IgD-negative memory B cell (primary cell): ENCODE measurements around the gene GAS2L1. TPM values are rescaled to one million over a fixed set of nuclear protein-coding genes. Genes with fewer than 3 reads are reported as not detected.

Experiments
- H3K27ac Mint-ChIP-seq, 3 donors: one replicate each; pipeline ENCODE4 v1.8.0; 2020 to 2022; ENCODE audit warnings: mild to moderate bottlenecking in 3 of 3, mixed read lengths in 3 of 3, moderate library complexity in 1 of 3
- H3K27me3 Mint-ChIP-seq: one replicate; pipeline ENCODE4 v1.8.0; 2021; ENCODE audit warnings: mixed read lengths
- H3K36me3 Mint-ChIP-seq: one replicate; pipeline ENCODE4 v1.8.0; 2020; ENCODE audit warnings: mild to moderate bottlenecking, mixed read lengths
- H3K4me1 Mint-ChIP-seq, 3 donors: one replicate each; pipeline ENCODE4 v1.8.0; 2020 to 2022; ENCODE audit warnings: mixed read lengths in 3 of 3, mild to moderate bottlenecking in 1 of 3
- H3K4me3 Mint-ChIP-seq, 4 donors: one replicate each; pipeline ENCODE4 v1.8.0; 2020 to 2022; ENCODE audit warnings: mild to moderate bottlenecking in 4 of 4, mixed read lengths in 4 of 4, moderate library complexity in 3 of 4
- H3K9me3 Mint-ChIP-seq, 3 donors: one replicate each; pipeline ENCODE4 v1.8.0; 2020 to 2021; ENCODE audit warnings: mixed read lengths in 3 of 3, mild to moderate bottlenecking in 1 of 3
- polyA plus RNA-seq: library from polyadenylated mRNA; unstranded; fragments of 300-500 nt; fragmentation: Illumina TruSeq; gene quantifications from one replicate; pipeline ENCODE4 v1.2.3, GENCODE V29; 2021

Gene GAS2L1
- polyA plus RNA-seq, 1 donor from 2014 or later, result 0.46 TPM

- peaks cover 0 to 5% (median 2%) of the 10 kb centered on the region in 3 donors for H3K4me1 Mint-ChIP-seq
- no peak overlapping the region for H3K4me3 Mint-ChIP-seq
- no peak overlapping the region for H3K27ac Mint-ChIP-seq
- H3K9me3 Mint-ChIP-seq, result no peaks in the 10 kb centered on the region
- peaks cover 7% of the 10 kb centered on the region for H3K27me3 Mint-ChIP-seq
- peaks cover 5% of the 10 kb centered on the region for H3K36me3 Mint-ChIP-seq
Measured at GRCh38 chr22:29320546-29320945, 14.1 kb downstream of the GAS2L1 start.

- Mint-ChIP-seq H3K27me3 (no peaks in the 10 kb centered on the region), H3K9me3 (no peaks in the 10 kb centered on the region), H3K36me3 (peaks cover 2% of the 10 kb centered on the region), H3K4me3 (no peak overlapping the region), H3K27ac (no peak overlapping the region), H3K4me1 (peaks cover 0 to 2% (median 0%) of the 10 kb centered on the region in 3 donors)
Measured at GRCh38 chr22:29323641-29324040, 17.2 kb downstream of the GAS2L1 start.

GRCh38 chr22:29325356-29325755, 18.9 kb downstream of the GAS2L1 start:
- peaks cover 2% of the 10 kb centered on the region for H3K36me3 Mint-ChIP-seq
- H3K27ac Mint-ChIP-seq, result peak overlapping the region in 2 of 3 donors; percentile 7 to 53
- H3K27me3 Mint-ChIP-seq, result no peaks in the 10 kb centered on the region
- no peaks in the 10 kb centered on the region for H3K9me3 Mint-ChIP-seq
- H3K4me3 Mint-ChIP-seq, result no peak overlapping the region
- peaks cover 0 to 2% (median 0%) of the 10 kb centered on the region in 3 donors for H3K4me1 Mint-ChIP-seq

- Mint-ChIP-seq H3K4me3 (no peak overlapping the region), H3K27ac (peak overlapping the region in 1 of 3 donors; percentile 7), H3K27me3 (no peaks in the 10 kb centered on the region), H3K9me3 (no peaks in the 10 kb centered on the region), H3K36me3 (peaks cover 2% of the 10 kb centered on the region), H3K4me1 (peaks cover 0 to 2% (median 0%) of the 10 kb centered on the region in 3 donors)
Measured at GRCh38 chr22:29325785-29326315, 19.4 kb downstream of the GAS2L1 start.

- H3K27me3 Mint-ChIP-seq, result no peaks in the 10 kb centered on the region
- peaks cover 2% of the 10 kb centered on the region for H3K36me3 Mint-ChIP-seq
- no peaks in the 10 kb centered on the region for H3K9me3 Mint-ChIP-seq
Measured at GRCh38 chr22:29326481-29326880, 20.0 kb downstream of the GAS2L1 start.

GRCh38 chr22:29327089-29327764, 20.8 kb downstream of the GAS2L1 start:
- no peaks in the 10 kb centered on the region for H3K9me3 Mint-ChIP-seq
- no peak overlapping the region for H3K4me3 Mint-ChIP-seq
- H3K27me3 Mint-ChIP-seq, result no peaks in the 10 kb centered on the region
- H3K4me1 Mint-ChIP-seq, result peaks cover 0 to 2% (median 0%) of the 10 kb centered on the region in 3 donors
- no peak overlapping the region for H3K27ac Mint-ChIP-seq
- peaks cover 2% of the 10 kb centered on the region for H3K36me3 Mint-ChIP-seq

More at GRCh38 chr22:29326481-29326880, 20.0 kb downstream of the GAS2L1 start:
- H3K4me1 Mint-ChIP-seq, result peaks cover 0 to 2% (median 0%) of the 10 kb centered on the region in 3 donors
- no peak overlapping the region for H3K4me3 Mint-ChIP-seq
- peak overlapping the region in 1 of 3 donors; percentile 11 for H3K27ac Mint-ChIP-seq

- H3K9me3 Mint-ChIP-seq, result no peaks in the 10 kb centered on the region
- H3K36me3 Mint-ChIP-seq, result peaks cover 2% of the 10 kb centered on the region
- no peak overlapping the region for H3K4me3 Mint-ChIP-seq
- H3K4me1 Mint-ChIP-seq, result peaks cover 0 to 2% (median 0%) of the 10 kb centered on the region in 3 donors
- H3K27me3 Mint-ChIP-seq, result no peaks in the 10 kb centered on the region
- H3K27ac Mint-ChIP-seq, result no peak overlapping the region
Measured at GRCh38 chr22:29328055-29328454, 21.6 kb downstream of the GAS2L1 start.

- peak overlapping the region in 1 of 3 donors; percentile 67 for H3K27ac Mint-ChIP-seq
- H3K36me3 Mint-ChIP-seq, result peaks cover 2% of the 10 kb centered on the region
- H3K27me3 Mint-ChIP-seq, result no peaks in the 10 kb centered on the region
- peaks cover 0 to 2% (median 0%) of the 10 kb centered on the region in 3 donors for H3K4me1 Mint-ChIP-seq
- H3K9me3 Mint-ChIP-seq, result no peaks in the 10 kb centered on the region
- H3K4me3 Mint-ChIP-seq, result no peak overlapping the region
Measured at GRCh38 chr22:29328566-29329500, 22.4 kb downstream of the GAS2L1 start.

GRCh38 chr22:29329581-29329980, 23.1 kb downstream of the GAS2L1 start:
- H3K4me3 Mint-ChIP-seq, result no peak overlapping the region
- H3K9me3 Mint-ChIP-seq, result no peaks in the 10 kb centered on the region
- no peaks in the 10 kb centered on the region for H3K27me3 Mint-ChIP-seq
- H3K4me1 Mint-ChIP-seq, result no peaks in the 10 kb centered on the region
- H3K36me3 Mint-ChIP-seq, result peaks cover 2% of the 10 kb centered on the region
- H3K27ac Mint-ChIP-seq, result peak overlapping the region in 1 of 3 donors; percentile 67

- Mint-ChIP-seq H3K36me3 (peaks cover 2% of the 10 kb centered on the region), H3K4me3 (no peak overlapping the region), H3K27ac (no peak overlapping the region), H3K9me3 (no peaks in the 10 kb centered on the region), H3K27me3 (no peaks in the 10 kb centered on the region), H3K4me1 (no peaks in the 10 kb centered on the region)
Measured at GRCh38 chr22:29330291-29330690, 23.8 kb downstream of the GAS2L1 start.

GRCh38 chr22:29330753-29331152, 24.3 kb downstream of the GAS2L1 start:
- no peak overlapping the region for H3K4me3 Mint-ChIP-seq
- H3K4me1 Mint-ChIP-seq, result no peaks in the 10 kb centered on the region
- no peaks in the 10 kb centered on the region for H3K9me3 Mint-ChIP-seq
- H3K36me3 Mint-ChIP-seq, result peaks cover 5% of the 10 kb centered on the region
- no peaks in the 10 kb centered on the region for H3K27me3 Mint-ChIP-seq
- no peak overlapping the region for H3K27ac Mint-ChIP-seq

GRCh38 chr22:29331213-29331612, 24.8 kb downstream of the GAS2L1 start:
- Mint-ChIP-seq H3K9me3 (no peaks in the 10 kb centered on the region), H3K4me3 (no peak overlapping the region), H3K27me3 (no peaks in the 10 kb centered on the region), H3K4me1 (no peaks in the 10 kb centered on the region), H3K27ac (no peak overlapping the region), H3K36me3 (peaks cover 5% of the 10 kb centered on the region)

GRCh38 chr22:29331658-29332300, 25.3 kb downstream of the GAS2L1 start:
- Mint-ChIP-seq H3K9me3 (no peaks in the 10 kb centered on the region), H3K36me3 (peaks cover 5% of the 10 kb centered on the region), H3K27ac (no peak overlapping the region), H3K27me3 (no peaks in the 10 kb centered on the region), H3K4me1 (no peaks in the 10 kb centered on the region), H3K4me3 (no peak overlapping the region)

- no peaks in the 10 kb centered on the region for H3K27me3 Mint-ChIP-seq
- H3K4me3 Mint-ChIP-seq, result no peak overlapping the region
- H3K27ac Mint-ChIP-seq, result peak overlapping the region in 2 of 3 donors; percentile 13 to 59
- no peaks in the 10 kb centered on the region for H3K4me1 Mint-ChIP-seq
- no peaks in the 10 kb centered on the region for H3K9me3 Mint-ChIP-seq
- H3K36me3 Mint-ChIP-seq, result peaks cover 2% of the 10 kb centered on the region
Measured at GRCh38 chr22:29332886-29333496, 26.5 kb downstream of the GAS2L1 start.
